Sigmoid colon (tissue), 7 donors: ENCODE results near the gene PSD. TPM values are rescaled to one million over a fixed set of nuclear protein-coding genes. Genes with fewer than 3 reads are reported as not detected.
A peak's percentile ranks its signal among the peaks of the same experiment; 100 is the strongest.

Experiments
- DNase-seq: peaks from one replicate; pipeline ENCODE4 v3.0.0-alpha.2; 2019
- H3K27ac ChIP-seq, 4 donors: fragments of 200-600 bp; sonication (generic); one replicate each; pipeline ENCODE4 v1.5.1; 2016 to 2019; ENCODE audit warnings: mild to moderate bottlenecking in 1 of 4
- H3K27me3 ChIP-seq, 3 donors: fragments of 200-600 bp; sonication (generic); one replicate each; pipeline ENCODE4 v1.5.1; 2019; ENCODE audit warnings: mild to moderate bottlenecking in 1 of 3
- H3K36me3 ChIP-seq, 4 donors: fragments of 200-600 bp; sonication (generic); one replicate each; pipeline ENCODE4 v1.5.1; 2016 to 2019
- H3K4me1 ChIP-seq, 4 donors: fragments of 200-600 bp; sonication (generic); one replicate each; pipeline ENCODE4 v1.5.1; 2017 to 2019
- H3K4me3 ChIP-seq, 4 donors: fragments of 200-600 bp; sonication (generic); one replicate each; pipeline ENCODE4 v1.5.1; 2017 to 2019; ENCODE audit warnings: mild to moderate bottlenecking in 2 of 4, moderate library complexity in 1 of 4
- H3K9me3 ChIP-seq, 4 donors: fragments of 200-600 bp in 3 of 4; sonication (generic) in 3 of 4; one replicate each; pipeline versions ENCODE4 v1.5.1 to v1.6.1; 2013 to 2019
- EP300 ChIP-seq, 4 donors: sonication (generic); formaldehyde crosslinking; IDR thresholded peaks; one replicate each; pipeline ENCODE4 v1.6.1; 2017; ENCODE audit warnings: antibody characterized with exemption in 4 of 4
- POLR2A ChIP-seq, 2 donors: fragments of 450-650 bp; IDR thresholded peaks; one replicate each; pipeline ENCODE4 v1.6.1; 2016; ENCODE audit warnings: antibody characterized with exemption in 2 of 2, mild to moderate bottlenecking in 2 of 2, moderate library complexity in 2 of 2
- POLR2AphosphoS5 ChIP-seq, 4 donors: sonication (generic); formaldehyde crosslinking; IDR thresholded peaks; one replicate each; pipeline ENCODE4 v1.6.1; 2017; ENCODE audit warnings: antibody characterized with exemption in 4 of 4
- WGBS, 2 donors: extraction: QIAGEN DNeasy Blood & Tissue Kit; methylation state at CpG; one replicate each; pipeline ENCODE4 v1.1.7; 2013; 5-methylcytosine and 5-hydroxymethylcytosine counted together
- intact Hi-C: fragments of 100-400 bp; cut with DNase I; formaldehyde crosslinking; loops from one replicate; pipeline ENCODE4 v1.15.1; 2023
- polyA plus RNA-seq, 3 donors: library from polyadenylated mRNA; stranded (reverse); fragments of 200-250 nt; gene quantifications; one replicate each; pipeline ENCODE4 v1.2.3, GENCODE V29; 2013
- total RNA-seq, 4 donors: library from RNA; depleted of rRNA; stranded (reverse); fragments of >200 nt; gene quantifications; one replicate each; pipeline ENCODE4 v1.1.0, GENCODE V29; 2016
- TF ChIP-seq, protein P1 (sequence below), 4 experiments: fragments of 450-650 bp in 3 of 4; fragments of 200-600 bp in 1 of 4; IDR thresholded peaks; one replicate each; pipeline ENCODE4 v1.5.1; 2016 to 2019; ENCODE audit warnings: antibody characterized with exemption in 4 of 4, mild to moderate bottlenecking in 3 of 4, moderate library complexity in 2 of 4
- donor health status: healthy with polysubstance abuse.
- donor health status: Bipolar disorder and iron deficiency.
- donor health status: healthy.

Gene PSD
- total and polyA plus RNA-seq, 7 donors = 0.69 to 449 (median 343) TPM

DNA sequence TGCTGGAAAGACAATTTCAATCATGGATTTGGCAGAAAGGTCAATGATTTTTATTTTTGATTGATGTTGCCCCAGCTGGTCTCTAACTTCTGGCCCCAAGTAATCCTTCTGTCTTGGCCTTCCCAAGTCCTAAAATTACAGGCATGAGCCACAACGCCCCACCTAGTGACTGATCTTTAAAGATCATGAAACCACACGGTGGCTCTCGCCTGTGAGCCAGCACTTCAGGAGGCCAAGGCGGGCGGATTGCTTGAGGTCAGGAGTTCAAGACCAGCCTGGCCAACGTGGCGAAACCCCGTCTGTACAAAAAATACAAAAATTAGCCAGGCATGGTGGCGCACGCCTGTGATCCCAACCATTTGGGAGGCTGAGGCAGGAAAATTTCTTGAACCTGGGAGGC is 45.4 kb upstream of the PSD start:
- 69 to 84% methylated on average over 10 of the region's 10 CpGs for WGBS, 2 donors
- intact Hi-C loops = no loop called here
- Histone ChIP-seq H3K9me3 (no peaks in the 10 kb centered on the region), H3K4me1 (peaks cover 0 to 22% (median 12%) of the 10 kb centered on the region in 4 donors), H3K27me3 (no peaks in the 10 kb centered on the region), H3K4me3 (no peak overlapping the region), H3K27ac (no peak overlapping the region), H3K36me3 (no peaks in the 10 kb centered on the region)
- TF ChIP-seq, protein P1, sequence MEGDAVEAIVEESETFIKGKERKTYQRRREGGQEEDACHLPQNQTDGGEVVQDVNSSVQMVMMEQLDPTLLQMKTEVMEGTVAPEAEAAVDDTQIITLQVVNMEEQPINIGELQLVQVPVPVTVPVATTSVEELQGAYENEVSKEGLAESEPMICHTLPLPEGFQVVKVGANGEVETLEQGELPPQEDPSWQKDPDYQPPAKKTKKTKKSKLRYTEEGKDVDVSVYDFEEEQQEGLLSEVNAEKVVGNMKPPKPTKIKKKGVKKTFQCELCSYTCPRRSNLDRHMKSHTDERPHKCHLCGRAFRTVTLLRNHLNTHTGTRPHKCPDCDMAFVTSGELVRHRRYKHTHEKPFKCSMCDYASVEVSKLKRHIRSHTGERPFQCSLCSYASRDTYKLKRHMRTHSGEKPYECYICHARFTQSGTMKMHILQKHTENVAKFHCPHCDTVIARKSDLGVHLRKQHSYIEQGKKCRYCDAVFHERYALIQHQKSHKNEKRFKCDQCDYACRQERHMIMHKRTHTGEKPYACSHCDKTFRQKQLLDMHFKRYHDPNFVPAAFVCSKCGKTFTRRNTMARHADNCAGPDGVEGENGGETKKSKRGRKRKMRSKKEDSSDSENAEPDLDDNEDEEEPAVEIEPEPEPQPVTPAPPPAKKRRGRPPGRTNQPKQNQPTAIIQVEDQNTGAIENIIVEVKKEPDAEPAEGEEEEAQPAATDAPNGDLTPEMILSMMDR (IDR thresholded peaks at IDR 0.05) = no peak
- TF ChIP-seq POLR2AphosphoS5 (IDR thresholded peaks at IDR 0.05) = no peak
- no peak for TF ChIP-seq POLR2A (IDR thresholded peaks at IDR 0.05)
- no peak for TF ChIP-seq EP300 (IDR thresholded peaks at IDR 0.05)
- no peak for DNase-seq

DNA sequence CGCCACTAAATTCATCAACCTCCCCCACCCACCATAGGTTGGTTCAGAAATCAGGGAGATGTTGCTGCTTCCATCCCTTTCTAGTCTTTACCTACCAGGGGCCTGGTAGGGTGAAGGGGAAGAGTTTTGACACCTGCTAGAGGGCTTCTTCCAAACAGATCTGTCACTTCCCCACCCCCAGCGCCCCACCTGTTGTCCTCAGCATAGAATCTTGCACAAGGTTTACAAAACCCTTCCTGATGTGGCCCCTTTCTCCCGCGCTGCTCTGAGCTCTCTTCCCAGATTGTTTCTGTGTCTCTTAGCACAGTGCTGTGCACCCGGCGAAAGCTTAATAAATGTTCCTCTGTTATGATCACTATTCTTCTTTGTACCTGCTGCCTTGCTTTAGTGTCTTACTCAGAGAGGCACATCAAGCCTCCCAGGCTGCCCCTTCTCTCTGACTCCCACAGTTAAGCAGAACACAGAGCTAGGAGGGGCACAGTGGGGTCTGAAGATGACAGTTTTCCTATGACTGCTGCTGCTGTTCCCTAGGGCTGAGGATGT is 44.0 kb upstream of the PSD start:
- Histone ChIP-seq H3K27ac (no peak overlapping the region), H3K27me3 (no peaks in the 10 kb centered on the region), H3K4me1 (peaks cover 0 to 22% (median 12%) of the 10 kb centered on the region in 4 donors), H3K9me3 (no peaks in the 10 kb centered on the region), H3K36me3 (no peaks in the 10 kb centered on the region), H3K4me3 (no peak overlapping the region)
- DNase-seq = no peak
- intact Hi-C loops = no loop called here
- WGBS, 2 donors = 66 to 71% methylated on average over 6 of the region's 6 CpGs
- no peak for TF ChIP-seq EP300 (IDR thresholded peaks at IDR 0.05)

DNA sequence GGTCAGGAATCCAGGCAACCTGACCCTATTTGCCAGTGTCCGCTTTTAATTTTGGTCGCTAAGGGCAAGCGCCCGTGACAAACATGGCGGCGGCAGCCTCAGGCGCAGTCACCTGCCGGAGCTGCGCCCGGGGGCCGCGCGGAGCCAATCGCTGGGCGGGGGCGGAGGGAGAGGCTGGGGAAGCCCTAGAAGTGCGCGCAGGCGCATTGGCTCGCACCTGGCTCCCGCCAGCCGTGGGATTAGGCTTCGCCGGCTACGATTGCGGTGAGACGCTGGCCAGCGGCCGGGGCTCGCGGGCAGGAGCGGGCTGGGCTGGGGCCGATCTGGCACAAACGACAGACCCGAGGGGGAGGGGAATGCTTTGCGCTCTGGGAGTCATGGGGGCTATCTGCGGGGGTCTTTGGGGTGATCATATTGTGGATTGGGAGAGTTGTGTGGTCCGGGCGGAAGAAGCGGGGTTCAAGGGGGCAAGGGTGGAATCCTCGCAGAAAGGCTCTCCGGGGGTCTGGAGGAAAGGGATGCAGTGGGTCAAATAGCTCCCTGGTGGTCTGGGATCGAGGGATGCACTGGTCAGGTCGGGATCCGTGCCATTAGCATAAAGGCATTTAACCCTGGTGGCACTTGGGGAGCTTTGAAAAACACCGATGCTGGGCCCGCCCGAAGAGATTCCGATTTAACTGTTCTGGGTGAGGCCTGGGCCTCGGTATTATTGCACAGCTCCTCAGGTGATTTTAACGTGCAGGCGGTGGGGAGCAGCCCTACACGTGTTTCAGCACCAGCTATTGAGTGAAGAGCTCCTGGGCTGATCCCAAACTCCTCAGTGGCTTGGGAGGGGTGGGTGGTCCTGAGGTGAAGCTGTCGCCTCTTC is 42.8 kb upstream of the PSD start:
- WGBS, 2 donors = 1 to 3% methylated on average over 54 of the region's 54 CpGs
- H3K27me3 ChIP-seq = no peaks in the 10 kb centered on the region
- H3K4me1 ChIP-seq = peaks cover 0 to 22% (median 12%) of the 10 kb centered on the region in 4 donors
- H3K36me3 ChIP-seq = no peaks in the 10 kb centered on the region
- DNase-seq = peak; percentile 96
- intact Hi-C loops = no loop called here
- H3K9me3 ChIP-seq = no peaks in the 10 kb centered on the region
- H3K4me3 ChIP-seq = peak overlapping the region; percentile 43 to 71 (median 58)
- peak overlapping the region in 3 of 4 donors; percentile 40 to 67 (median 61) for H3K27ac ChIP-seq
- TF ChIP-seq POLR2A (IDR thresholded peaks at IDR 0.05) (no peak), EP300 (IDR thresholded peaks at IDR 0.05) (no peak), POLR2AphosphoS5 (IDR thresholded peaks at IDR 0.05) (peak in 3 of 4 donors; percentile 40 to 50 (median 46))
- TF ChIP-seq, protein P1 (IDR thresholded peaks at IDR 0.05) = no peak

DNA sequence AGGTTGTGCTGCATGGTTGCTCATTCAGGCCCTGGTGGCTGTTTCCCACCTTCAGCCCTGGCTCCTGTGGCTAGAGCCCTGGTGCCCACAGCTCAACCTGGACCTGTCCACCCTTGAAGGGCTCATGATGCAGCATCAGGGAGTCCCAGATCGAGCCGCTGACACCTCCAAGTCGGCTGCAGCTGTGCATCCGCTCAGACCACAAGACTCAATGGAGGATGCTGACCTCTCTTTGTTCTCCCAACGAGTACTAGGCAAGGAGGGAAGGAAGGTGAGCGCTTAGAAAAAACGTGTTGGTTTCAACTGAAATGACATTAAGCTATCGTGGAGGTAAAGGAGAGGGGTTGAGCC is 42.2 kb upstream of the PSD start:
- 12 to 27% methylated on average over 8 of the region's 8 CpGs for WGBS, 2 donors

DNA sequence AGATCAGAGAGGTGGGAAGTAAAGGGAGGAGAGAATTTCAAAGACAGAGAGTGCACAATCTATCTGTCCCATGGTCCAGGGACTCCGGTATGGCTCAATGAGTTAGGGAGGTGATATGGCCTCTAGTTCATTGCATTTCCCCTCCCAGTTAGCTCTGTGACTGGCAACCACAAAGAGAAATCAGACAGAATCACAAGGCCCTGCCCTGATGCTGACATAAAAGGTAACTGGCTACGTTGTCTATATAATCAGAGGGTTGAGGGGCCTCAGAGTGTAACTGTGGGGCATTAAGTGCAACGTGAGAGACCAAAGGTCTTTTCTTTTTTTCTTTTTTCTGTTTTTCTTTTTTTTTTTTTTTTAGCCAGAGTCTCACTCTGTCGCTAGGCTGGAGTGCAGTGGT is 40.1 kb upstream of the PSD start:
- 77 to 82% methylated on average over 4 of the region's 4 CpGs for WGBS, 2 donors
- Histone ChIP-seq H3K4me1 (peaks cover 0 to 22% (median 12%) of the 10 kb centered on the region in 4 donors), H3K27ac (no peak overlapping the region), H3K4me3 (no peak overlapping the region), H3K9me3 (no peaks in the 10 kb centered on the region), H3K36me3 (no peaks in the 10 kb centered on the region), H3K27me3 (no peaks in the 10 kb centered on the region)
- intact Hi-C loops = no loop called here
- TF ChIP-seq, protein P1 (IDR thresholded peaks at IDR 0.05) = no peak
- no peak for TF ChIP-seq POLR2AphosphoS5 (IDR thresholded peaks at IDR 0.05)
- DNase-seq = no peak

More for the DNA sequence above, 42.2 kb upstream of the PSD start:
- H3K9me3 ChIP-seq = no peaks in the 10 kb centered on the region
- peak overlapping the region; percentile 43 to 71 (median 58) for H3K4me3 ChIP-seq
- H3K4me1 ChIP-seq = peaks cover 0 to 22% (median 12%) of the 10 kb centered on the region in 4 donors
- TF ChIP-seq, protein P1 (IDR thresholded peaks at IDR 0.05) = no peak
- H3K27ac ChIP-seq = peak overlapping the region in 3 of 4 donors; percentile 40 to 67 (median 61)
- intact Hi-C loops = no loop called here
- H3K36me3 ChIP-seq = no peaks in the 10 kb centered on the region
- DNase-seq = no peak
- H3K27me3 ChIP-seq = no peaks in the 10 kb centered on the region
